Stimulated activated naive B cell treated with anti-CD40 and anti-IgM and Interleukin-4, amounts not matched to agents 10 μg/mL and 1 μg/mL and 100 μg/mL, for 72 hours (primary cell): ENCODE data around the gene CTNNBIP1.
"Not testable (repeated sequence)": the region's sequence is repeated elsewhere in the genome, so short reads cannot be mapped to it uniquely, and the experiment has no call there.

Experiments used
- ATAC-seq, 2 donors: fragments of 150-1000 bp; cut with Tn5 transposase; replicated peaks; 2 replicates each; pipeline ENCODE4 v1.10.0; 2021; ENCODE audit warnings: moderate library complexity in 1 of 2
- DNase-seq: peaks from one replicate; pipeline ENCODE4 v3.0.0; 2021
- H3K27ac Mint-ChIP-seq: one replicate; pipeline ENCODE4 v1.8.0; 2022; ENCODE audit warnings: mild to moderate bottlenecking, mixed read lengths
- H3K27me3 Mint-ChIP-seq, 2 donors: one replicate each; pipeline ENCODE4 v1.8.0; 2022; ENCODE audit warnings: mixed read lengths in 2 of 2
- H3K36me3 Mint-ChIP-seq, 2 donors: one replicate each; pipeline ENCODE4 v1.8.0; 2022; ENCODE audit warnings: mixed read lengths in 2 of 2, mild to moderate bottlenecking in 1 of 2
- H3K4me1 Mint-ChIP-seq, 2 donors: one replicate each; pipeline ENCODE4 v1.8.0; 2022; ENCODE audit warnings: mixed read lengths in 2 of 2, mild to moderate bottlenecking in 1 of 2
- H3K4me3 Mint-ChIP-seq, 2 donors: one replicate each; pipeline ENCODE4 v1.8.0; 2022; ENCODE audit warnings: mild to moderate bottlenecking in 2 of 2, mixed read lengths in 2 of 2, moderate library complexity in 1 of 2
- H3K9me3 Mint-ChIP-seq, 2 donors: one replicate each; pipeline ENCODE4 v1.8.0; 2022; ENCODE audit warnings: mixed read lengths in 2 of 2, mild to moderate bottlenecking in 1 of 2

The CTNNBIP1 gene

GRCh38 chr1:9817734-9818133, 92.3 kb downstream of the CTNNBIP1 start:
- H3K4me3 Mint-ChIP-seq, result no peak overlapping the region
- DNase-seq (no peak), ATAC-seq (no peak)
- peaks cover 16 to 40% of the 10 kb centered on the region in 2 donors for H3K4me1 Mint-ChIP-seq
- H3K9me3 Mint-ChIP-seq, result no peaks in the 10 kb centered on the region
- H3K27ac Mint-ChIP-seq, result no peak overlapping the region
- H3K36me3 Mint-ChIP-seq, result peaks cover 3 to 4% of the 10 kb centered on the region in 2 donors
- no peaks in the 10 kb centered on the region for H3K27me3 Mint-ChIP-seq

DNA sequence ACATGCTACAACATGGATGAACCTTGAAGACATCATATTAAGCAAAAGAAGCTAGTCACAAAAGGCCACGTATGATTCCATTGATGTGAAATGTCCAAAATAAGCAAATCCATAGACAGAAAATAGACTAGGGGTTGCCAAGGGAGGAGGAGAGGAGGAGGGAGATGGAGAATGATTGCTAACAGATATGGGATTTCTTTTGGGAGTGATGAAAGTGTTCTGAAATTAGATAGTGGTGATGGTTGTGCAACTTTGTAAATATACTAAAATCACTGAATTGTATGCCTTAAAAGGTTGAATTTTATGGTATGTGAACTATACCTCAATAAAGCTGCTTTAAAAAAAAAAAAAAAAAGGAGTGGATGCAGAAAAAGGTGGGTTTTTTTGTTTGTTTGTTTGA, 93.9 kb downstream of the CTNNBIP1 start:
- Mint-ChIP-seq H3K27ac (no peak overlapping the region), H3K4me1 (peaks cover 14 to 34% of the 10 kb centered on the region in 2 donors), H3K36me3 (peaks cover 3 to 4% of the 10 kb centered on the region in 2 donors), H3K27me3 (no peaks in the 10 kb centered on the region), H3K4me3 (no peak overlapping the region), H3K9me3 (no peaks in the 10 kb centered on the region)
- ATAC-seq, result no peak
- DNase-seq, result no peak

- Mint-ChIP-seq H3K27ac (peak overlapping the region; percentile 1), H3K27me3 (no peaks in the 10 kb centered on the region)
These were observed 94.9 kb downstream of the CTNNBIP1 start for GRCh38 chr1:9815150-9815549.

GRCh38 chr1:9814619-9815018, 95.5 kb downstream of the CTNNBIP1 start:
- Mint-ChIP-seq H3K36me3 (peaks cover 2 to 3% of the 10 kb centered on the region in 2 donors), H3K9me3 (no peaks in the 10 kb centered on the region), H3K4me1 (peaks cover 14 to 33% of the 10 kb centered on the region in 2 donors), H3K4me3 (no peak overlapping the region), H3K27ac (peak overlapping the region; percentile 1), H3K27me3 (no peaks in the 10 kb centered on the region)
- no peak for DNase-seq
- ATAC-seq, result no peak

More at GRCh38 chr1:9815150-9815549, 94.9 kb downstream of the CTNNBIP1 start:
- Mint-ChIP-seq H3K4me1 (peaks cover 13 to 32% of the 10 kb centered on the region in 2 donors), H3K4me3 (no peak overlapping the region), H3K36me3 (peaks cover 2 to 3% of the 10 kb centered on the region in 2 donors), H3K9me3 (no peaks in the 10 kb centered on the region)
- DNase-seq (no peak), ATAC-seq (no peak)

- Mint-ChIP-seq H3K4me1 (peaks cover 33 to 50% of the 10 kb centered on the region in 2 donors), H3K27me3 (no peaks in the 10 kb centered on the region), H3K36me3 (peaks cover 8 to 12% of the 10 kb centered on the region in 2 donors), H3K9me3 (no peaks in the 10 kb centered on the region), H3K4me3 (no peak overlapping the region), H3K27ac (no peak overlapping the region)
- DNase-seq (no peak), ATAC-seq (no peak)
These were observed 98.7 kb downstream of the CTNNBIP1 start for GRCh38 chr1:9811239-9811966.

- H3K27ac Mint-ChIP-seq, result peak overlapping the region; percentile 83
- ATAC-seq (peak; percentile 59 to 60), DNase-seq (no peak)
- H3K36me3 Mint-ChIP-seq, result peaks cover 5 to 12% of the 10 kb centered on the region in 2 donors
- no peaks in the 10 kb centered on the region for H3K9me3 Mint-ChIP-seq
- H3K4me1 Mint-ChIP-seq, result peaks cover 31 to 42% of the 10 kb centered on the region in 2 donors
- H3K4me3 Mint-ChIP-seq, result no peak overlapping the region
- no peaks in the 10 kb centered on the region for H3K27me3 Mint-ChIP-seq
These were observed 101.0 kb downstream of the CTNNBIP1 start for GRCh38 chr1:9809100-9809510.

GRCh38 chr1:9808459-9808858, 101.6 kb downstream of the CTNNBIP1 start:
- Mint-ChIP-seq H3K36me3 (peaks cover 5 to 12% of the 10 kb centered on the region in 2 donors), H3K4me3 (no peak overlapping the region), H3K9me3 (no peaks in the 10 kb centered on the region), H3K4me1 (peaks cover 31 to 42% of the 10 kb centered on the region in 2 donors), H3K27me3 (no peaks in the 10 kb centered on the region), H3K27ac (no peak overlapping the region)
- ATAC-seq, result no peak
- no peak for DNase-seq

GRCh38 chr1:9807541-9807940, 102.5 kb downstream of the CTNNBIP1 start:
- ATAC-seq, result no peak
- Mint-ChIP-seq H3K36me3 (peaks cover 5 to 12% of the 10 kb centered on the region in 2 donors), H3K27me3 (no peaks in the 10 kb centered on the region), H3K9me3 (no peaks in the 10 kb centered on the region), H3K4me3 (no peak overlapping the region), H3K27ac (no peak overlapping the region), H3K4me1 (peaks cover 31 to 42% of the 10 kb centered on the region in 2 donors)
- DNase-seq, result no peak

DNA sequence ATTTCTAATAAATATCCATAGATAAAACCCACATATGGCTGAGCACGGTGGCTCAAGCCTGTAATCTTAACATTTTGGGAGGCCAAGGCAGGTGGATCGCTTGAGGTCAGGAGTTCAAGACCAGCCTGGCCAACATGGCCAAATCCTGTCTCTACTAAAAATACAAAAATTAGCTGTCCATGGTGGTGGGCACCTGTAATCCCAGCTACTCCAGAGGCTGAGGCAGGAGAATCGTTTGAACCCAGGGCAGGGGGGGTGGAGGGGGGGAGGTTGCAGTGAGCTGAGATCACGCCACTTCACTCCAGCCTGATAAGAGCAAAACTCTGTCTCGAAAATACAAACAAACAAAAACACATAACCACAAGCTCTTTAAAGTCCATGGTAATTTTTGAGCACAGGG, 104.1 kb downstream of the CTNNBIP1 start:
- ATAC-seq, H3K4me3 Mint-ChIP-seq, H3K27me3 Mint-ChIP-seq, H3K9me3 Mint-ChIP-seq, H3K27ac Mint-ChIP-seq, DNase-seq: not testable (repeated sequence)
- peaks cover 40 to 45% of the 10 kb centered on the region in 2 donors for H3K4me1 Mint-ChIP-seq
- H3K36me3 Mint-ChIP-seq, result peaks cover 5 to 12% of the 10 kb centered on the region in 2 donors

GRCh38 chr1:9805006-9805508, 105.0 kb downstream of the CTNNBIP1 start:
- Mint-ChIP-seq H3K36me3 (peaks cover 6 to 8% of the 10 kb centered on the region in 2 donors), H3K9me3 (no peaks in the 10 kb centered on the region), H3K4me1 (peaks cover 38 to 42% of the 10 kb centered on the region in 2 donors), H3K4me3 (no peak overlapping the region), H3K27me3 (no peaks in the 10 kb centered on the region), H3K27ac (peak overlapping the region; percentile 9)
- no peak for ATAC-seq
- DNase-seq, result no peak

DNA sequence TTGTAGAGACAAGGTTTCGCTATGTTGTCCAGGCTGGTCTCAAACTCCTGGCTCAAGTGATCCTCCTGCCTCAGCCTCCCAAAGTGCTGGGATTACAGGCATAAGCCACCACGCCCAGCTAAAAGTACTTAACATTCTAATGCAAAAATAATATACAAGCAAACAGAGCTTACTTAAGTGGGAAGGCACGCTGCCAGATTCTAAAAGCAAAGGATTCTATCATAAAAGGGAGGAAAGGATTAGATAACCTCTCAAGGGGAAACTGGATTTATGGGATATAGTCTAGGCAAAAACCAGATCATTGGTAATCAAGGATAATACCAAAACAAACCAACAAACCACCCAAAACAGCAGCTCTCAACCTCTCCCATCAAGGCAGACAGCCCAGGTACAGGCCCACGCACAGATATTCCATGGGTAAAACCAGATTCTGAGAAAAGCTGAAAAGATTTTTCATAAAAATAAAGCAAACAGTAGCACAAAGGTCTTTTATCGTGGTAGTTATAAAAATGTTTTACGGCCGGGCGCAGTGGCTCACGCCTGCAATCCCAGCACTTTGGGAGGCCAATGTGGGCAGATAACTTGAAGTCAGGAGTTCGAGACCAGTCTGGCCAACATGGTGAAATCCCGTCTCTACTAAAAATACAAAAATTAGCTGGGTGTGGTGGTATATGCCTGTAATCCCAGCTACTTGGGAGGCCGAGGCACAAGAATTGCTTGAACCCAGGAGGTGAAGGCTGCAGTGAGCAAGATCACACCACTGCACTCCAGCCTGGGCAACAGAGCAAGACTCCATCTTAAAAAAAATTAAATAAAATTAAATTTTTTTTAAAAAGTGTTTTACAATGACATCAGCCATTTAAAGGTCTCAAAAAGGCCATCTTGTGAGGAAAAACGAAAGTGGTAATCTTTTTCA, 106.8 kb downstream of the CTNNBIP1 start:
- not testable (repeated sequence) for H3K9me3 Mint-ChIP-seq, H3K27ac Mint-ChIP-seq, H3K36me3 Mint-ChIP-seq, ATAC-seq, DNase-seq, H3K4me3 Mint-ChIP-seq, H3K27me3 Mint-ChIP-seq
- peaks cover 32 to 41% of the 10 kb centered on the region in 2 donors for H3K4me1 Mint-ChIP-seq

- Mint-ChIP-seq H3K4me1 (peaks cover 31 to 47% of the 10 kb centered on the region in 2 donors), H3K27ac (no peak overlapping the region), H3K4me3 (no peak overlapping the region), H3K9me3 (no peaks in the 10 kb centered on the region), H3K27me3 (no peaks in the 10 kb centered on the region), H3K36me3 (peaks cover under 1 to 2% of the 10 kb centered on the region in 2 donors)
- ATAC-seq (no peak), DNase-seq (no peak)
These were observed 108.2 kb downstream of the CTNNBIP1 start for GRCh38 chr1:9801909-9802308.
